Glutamatergic neuron (in vitro differentiated cells): ENCODE measurements around the gene TMPRSS9. TPM values are rescaled to one million over a fixed set of nuclear protein-coding genes. Genes with fewer than 3 reads are reported as not detected.

ENCODE experiments used
- DNase-seq: peaks from one replicate; pipeline ENCODE4 v3.0.0; 2022
- H3K27ac Mint-ChIP-seq: one replicate; pipeline ENCODE4 v1.8.0; 2020; ENCODE audit warnings: mild to moderate bottlenecking, mixed read lengths, inconsistent platforms; ENCODE audit not compliant: unreplicated experiment
- H3K27me3 Mint-ChIP-seq: one replicate; pipeline ENCODE4 v1.8.0; 2020; ENCODE audit warnings: mild to moderate bottlenecking, moderate library complexity, mixed read lengths, inconsistent platforms; ENCODE audit not compliant: unreplicated experiment
- H3K36me3 Mint-ChIP-seq: one replicate; pipeline ENCODE4 v1.8.0; 2020; ENCODE audit warnings: mild to moderate bottlenecking, mixed read lengths, inconsistent platforms; ENCODE audit not compliant: unreplicated experiment
- H3K4me1 Mint-ChIP-seq: one replicate; pipeline ENCODE4 v1.8.0; 2020; ENCODE audit warnings: mild to moderate bottlenecking, low read depth, mixed read lengths, inconsistent platforms; ENCODE audit not compliant: unreplicated experiment
- H3K4me3 Mint-ChIP-seq: one replicate; pipeline ENCODE4 v1.8.0; 2020; ENCODE audit warnings: mild to moderate bottlenecking, mixed read lengths, inconsistent platforms; ENCODE audit not compliant: unreplicated experiment
- H3K9me3 Mint-ChIP-seq: one replicate; pipeline ENCODE4 v1.8.0; 2020; ENCODE audit warnings: mild to moderate bottlenecking, moderate library complexity, mixed read lengths, inconsistent platforms; ENCODE audit not compliant: unreplicated experiment
- CTCF ChIP-seq: fragments of 200-600 bp; sonication (generic); IDR thresholded peaks from one replicate; pipeline ENCODE4 v1.5.0; 2021; ENCODE audit not compliant: partially characterized antibody, unreplicated experiment
- total RNA-seq: library from RNA; stranded (reverse); fragmentation: NEBNext Ultra II Directional; extraction: Animal tissue kit (Norgen Biotek cat#: 25700); gene quantifications from one replicate; pipeline ENCODE4 v1.2.1, GENCODE V29; 2021; ENCODE audit not compliant: unreplicated experiment

TMPRSS9 gene
- total RNA-seq, 1 donor from 2014 or later = 0.29 TPM

- peak; percentile 65 for DNase-seq
- peaks cover 6% of the 10 kb centered on the region for H3K9me3 Mint-ChIP-seq
- peaks cover 13% of the 10 kb centered on the region for H3K4me1 Mint-ChIP-seq
- no peaks in the 10 kb centered on the region for H3K36me3 Mint-ChIP-seq
- H3K27me3 Mint-ChIP-seq = peaks cover 6% of the 10 kb centered on the region
- H3K27ac Mint-ChIP-seq = peak overlapping the region; percentile 98
- H3K4me3 Mint-ChIP-seq = peak overlapping the region; percentile 94
- TF ChIP-seq CTCF = no peak
Observed at GRCh38 chr19:2428321-2428690, 68.2 kb downstream of the TMPRSS9 start.

- peak overlapping the region; percentile 98 for H3K27ac Mint-ChIP-seq
- H3K4me3 Mint-ChIP-seq = peak overlapping the region; percentile 42
Observed at GRCh38 chr19:2428756-2429711, 69.0 kb downstream of the TMPRSS9 start.

GRCh38 chr19:2429917-2430535, 70.0 kb downstream of the TMPRSS9 start:
- DNase-seq = peak; percentile 29
- Mint-ChIP-seq H3K4me3 (no peak overlapping the region), H3K9me3 (peaks cover 6% of the 10 kb centered on the region), H3K27ac (peak overlapping the region; percentile 75), H3K36me3 (no peaks in the 10 kb centered on the region), H3K4me1 (peaks cover 13% of the 10 kb centered on the region), H3K27me3 (peaks cover 6% of the 10 kb centered on the region)
- no peak for TF ChIP-seq CTCF

More at GRCh38 chr19:2428756-2429711, 69.0 kb downstream of the TMPRSS9 start:
- Mint-ChIP-seq H3K9me3 (peaks cover 6% of the 10 kb centered on the region), H3K27me3 (peaks cover 6% of the 10 kb centered on the region), H3K36me3 (no peaks in the 10 kb centered on the region), H3K4me1 (peaks cover 13% of the 10 kb centered on the region)
- DNase-seq = peak; percentile 22
- TF ChIP-seq CTCF = no peak

DNA sequence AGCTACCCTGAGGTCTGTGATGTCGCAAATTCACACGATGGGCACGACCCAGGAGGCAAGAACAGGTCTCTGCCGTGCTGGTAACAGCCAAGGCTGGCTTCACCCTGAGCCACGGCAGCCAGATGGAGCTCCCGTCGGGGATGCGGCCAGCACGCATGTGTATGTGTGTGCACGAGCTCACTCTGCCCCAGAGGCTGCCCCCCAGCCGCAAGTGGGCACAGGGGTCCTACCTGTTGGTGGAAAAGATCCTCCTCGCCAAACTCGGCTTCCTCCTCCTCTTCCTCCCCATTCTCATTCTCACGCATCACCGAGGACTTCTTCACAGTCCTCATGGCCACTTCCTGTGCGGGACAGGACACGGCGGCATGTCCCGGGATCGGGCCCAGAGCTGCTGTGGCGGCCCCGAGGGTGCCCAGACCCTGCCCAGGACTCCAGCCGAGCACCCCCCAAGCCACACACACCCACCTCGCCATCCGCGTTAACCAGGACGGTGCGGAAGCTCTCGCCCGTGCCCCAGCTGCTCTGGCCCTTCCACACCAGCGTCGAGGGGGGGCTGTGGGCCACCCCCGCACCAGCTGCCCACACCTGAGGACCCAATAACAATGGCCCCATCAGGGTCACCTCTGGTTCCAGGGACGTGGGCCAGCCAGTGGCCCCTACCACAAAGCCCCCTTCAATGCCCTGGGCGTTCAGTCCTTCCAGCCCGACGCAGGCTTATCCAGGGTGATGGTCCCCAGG, 71.4 kb downstream of the TMPRSS9 start:
- no peaks in the 10 kb centered on the region for H3K36me3 Mint-ChIP-seq
- H3K27me3 Mint-ChIP-seq = peaks cover 7% of the 10 kb centered on the region
- H3K9me3 Mint-ChIP-seq = peaks cover 6% of the 10 kb centered on the region
- no peak overlapping the region for H3K4me3 Mint-ChIP-seq
- no peak overlapping the region for H3K27ac Mint-ChIP-seq
- TF ChIP-seq CTCF = no peak
- no peak for DNase-seq
- peaks cover 12% of the 10 kb centered on the region for H3K4me1 Mint-ChIP-seq
